Jurkat, Clone E6-1 (cell line): Measurements from ENCODE around the gene OR51F1. TPM values are rescaled to one million over a fixed set of nuclear protein-coding genes. Genes with fewer than 3 reads are reported as not detected.
"Not testable (repeated sequence)": the region's sequence is repeated elsewhere in the genome, so short reads cannot be mapped to it uniquely, and the experiment has no call there.

Experiments
- DNase-seq: peaks from one replicate; pipeline ENCODE4 v3.0.0-alpha.2; 2011; ENCODE audit warnings: low read depth, low spot score
- H3K4me3 ChIP-seq: 2 replicates; pipeline ENCODE4 v1.5.1; 2011; ENCODE audit warnings: mild to moderate bottlenecking, low read length, control low read depth, moderate library complexity
- polyA plus RNA-seq: library from polyadenylated mRNA; unstranded; fragments of >200 nt; gene quantifications from one replicate; pipeline ENCODE4 v1.2.1, GENCODE V29; 2012; ENCODE audit warnings: missing spikeins; ENCODE audit not compliant: insufficient read length, insufficient read depth

The OR51F1 gene, protein sequence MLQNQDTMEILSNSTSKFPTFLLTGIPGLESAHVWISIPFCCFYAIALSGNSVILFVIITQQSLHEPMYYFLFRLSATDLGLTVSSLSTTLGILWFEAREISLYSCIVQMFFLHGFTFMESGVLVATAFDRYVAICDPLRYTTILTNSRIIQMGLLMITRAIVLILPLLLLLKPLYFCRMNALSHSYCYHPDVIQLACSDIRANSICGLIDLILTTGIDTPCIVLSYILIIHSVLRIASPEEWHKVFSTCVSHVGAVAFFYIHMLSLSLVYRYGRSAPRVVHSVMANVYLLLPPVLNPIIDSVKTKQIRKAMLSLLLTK
- not detected for polyA plus RNA-seq

DNA sequence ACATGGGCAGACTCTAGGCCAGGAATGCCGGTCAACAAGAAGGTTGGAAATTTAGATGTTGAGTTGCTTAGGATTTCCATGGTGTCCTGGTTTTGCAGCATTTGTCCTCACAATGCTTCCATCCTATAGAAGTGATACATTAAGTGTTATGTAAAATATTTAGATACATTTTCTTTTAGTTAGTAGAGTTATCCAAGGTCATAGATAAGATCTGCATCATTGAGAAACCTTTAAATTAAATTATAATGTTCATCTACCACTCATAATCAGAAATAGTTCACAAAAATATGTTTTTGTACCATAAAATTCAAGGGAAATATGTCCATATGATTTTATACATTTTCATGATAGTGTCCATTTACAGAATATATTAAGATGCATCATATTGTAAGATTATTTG, at the start of gene OR51F1:
Gene OR51F1 (minus strand): TSS at position 101 of the 400 bp plus-strand sequence. CDS start 0 bp downstream, at position 101.
- no peak within 1 kb of the TSS for H3K4me3 ChIP-seq

DNA sequence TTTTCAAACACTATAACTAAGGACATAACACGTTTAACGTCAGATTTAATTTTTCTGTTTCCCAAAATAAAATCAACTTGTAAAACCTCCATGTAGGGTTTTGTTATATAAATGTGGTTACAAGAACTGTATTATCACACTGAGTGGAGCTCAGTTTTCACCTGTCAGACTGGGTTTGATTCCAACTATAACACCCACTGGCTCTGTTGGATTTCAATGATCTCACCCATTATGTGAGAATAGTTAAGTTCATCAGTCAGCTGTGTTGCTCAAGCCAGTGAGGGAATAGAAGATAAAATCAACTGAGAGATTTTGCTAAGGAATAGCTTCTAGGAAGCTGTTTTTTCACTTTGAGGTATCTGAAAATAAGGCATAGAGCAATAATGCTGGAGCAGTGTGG, 39.5 kb upstream of the OR51F1 start:
- no peak for DNase-seq
- no peak overlapping the region for H3K4me3 ChIP-seq

More for the DNA sequence above, at the start of gene OR51F1:
- no peak for DNase-seq

DNA sequence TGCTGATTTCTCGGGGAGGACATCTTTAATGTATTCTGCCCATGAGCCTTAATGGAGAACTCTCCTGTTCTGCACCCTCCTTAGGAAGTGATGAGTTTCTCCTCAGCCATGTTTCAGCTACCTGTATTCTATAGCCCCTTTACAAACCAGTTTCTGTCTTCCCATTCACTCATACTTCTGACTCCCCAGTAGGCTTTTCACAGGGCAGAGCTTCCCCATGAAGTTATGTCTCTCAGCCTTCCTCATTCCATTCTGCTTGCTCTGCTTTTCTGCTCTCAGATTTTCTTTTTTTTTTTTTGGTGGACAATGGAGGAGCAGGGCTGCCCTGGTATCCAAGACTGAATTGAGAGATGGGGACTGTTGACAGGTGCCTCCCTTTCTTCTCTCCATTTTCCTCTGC, 38.7 kb upstream of the OR51F1 start:
- H3K4me3 ChIP-seq, result no peak overlapping the region
- no peak for DNase-seq

DNA sequence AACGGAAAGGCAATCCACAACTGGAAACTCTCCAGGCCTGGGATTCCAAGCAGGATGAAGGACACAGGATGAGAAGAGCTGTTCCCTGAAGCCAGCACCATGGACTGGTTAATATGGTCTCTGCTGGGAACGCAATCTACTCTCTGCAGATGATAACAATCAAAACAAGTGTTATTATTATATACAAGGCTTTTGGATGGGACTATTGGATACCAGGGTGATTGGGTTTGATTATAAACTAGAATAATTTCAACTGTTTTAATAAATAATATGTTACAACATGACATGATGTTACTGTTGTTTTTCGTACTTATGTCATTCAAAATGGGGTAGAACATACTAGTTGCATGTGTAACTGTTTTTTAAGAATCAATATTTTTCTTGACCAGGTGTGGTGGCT, 34.5 kb upstream of the OR51F1 start, which contains the start of gene OR52R1:
Gene OR52R1 (minus strand): TSS at position 101 of the 400 bp plus-strand sequence. CDS start 0 bp downstream, at position 101.
- H3K4me3 ChIP-seq, result no peak within 1 kb of the TSS
- DNase-seq, result no peak

DNA sequence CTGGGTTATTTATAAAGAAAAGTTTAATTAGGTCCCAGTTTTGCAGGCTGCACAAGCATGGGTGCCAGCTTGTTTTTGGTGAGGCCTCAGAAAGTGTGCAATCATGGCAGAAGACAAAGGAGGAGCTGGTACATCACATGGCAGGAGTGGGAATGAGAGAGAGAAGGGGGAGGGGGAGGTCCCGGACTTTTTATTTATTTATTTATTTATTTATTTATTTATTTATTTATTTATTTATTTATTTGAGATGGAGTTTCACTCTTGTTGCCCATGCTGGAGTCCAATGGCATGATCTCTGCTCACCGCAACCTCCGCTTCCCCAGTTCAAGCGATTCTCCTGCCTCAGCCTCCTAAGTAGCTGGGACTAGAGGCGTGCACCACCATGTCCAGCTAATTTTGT, 31.6 kb upstream of the OR51F1 start:
- not testable (repeated sequence) for DNase-seq, H3K4me3 ChIP-seq

DNA sequence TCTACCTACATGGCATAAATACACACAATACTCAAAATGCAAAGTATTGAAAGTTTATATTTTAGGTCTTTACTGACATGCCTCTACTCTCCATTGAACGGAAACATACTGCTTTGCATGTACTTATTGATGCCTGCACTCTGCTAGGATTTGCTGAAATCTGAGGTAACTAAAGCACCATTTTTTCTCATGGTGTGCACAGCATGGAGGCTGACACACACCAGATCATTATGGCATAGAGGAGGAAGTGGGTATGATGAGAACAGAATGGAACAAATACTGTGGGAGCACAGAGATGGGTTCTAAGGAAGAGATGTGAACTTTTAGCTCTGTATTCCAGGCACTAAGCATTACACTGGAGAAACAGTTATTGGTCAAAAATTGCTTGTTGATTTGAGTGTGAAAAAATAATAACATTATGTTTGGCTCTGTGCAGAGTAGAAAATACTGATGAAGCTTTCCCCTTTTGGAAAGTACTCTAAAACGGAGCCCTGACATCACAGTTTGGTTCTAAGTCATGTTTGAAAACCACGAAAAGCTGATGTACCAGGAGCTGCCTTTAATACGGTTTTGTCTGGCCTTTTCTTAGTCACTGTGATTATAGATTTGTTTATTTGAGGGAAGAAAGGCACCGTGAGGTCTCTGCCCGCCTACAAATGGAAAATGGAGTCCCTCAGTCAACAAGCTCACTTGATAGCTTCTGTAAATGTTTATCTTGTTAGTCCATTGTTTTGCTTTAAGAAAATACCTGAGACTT, 28.9 kb upstream of the OR51F1 start:
- DNase-seq, result no peak
- no peak overlapping the region for H3K4me3 ChIP-seq

DNA sequence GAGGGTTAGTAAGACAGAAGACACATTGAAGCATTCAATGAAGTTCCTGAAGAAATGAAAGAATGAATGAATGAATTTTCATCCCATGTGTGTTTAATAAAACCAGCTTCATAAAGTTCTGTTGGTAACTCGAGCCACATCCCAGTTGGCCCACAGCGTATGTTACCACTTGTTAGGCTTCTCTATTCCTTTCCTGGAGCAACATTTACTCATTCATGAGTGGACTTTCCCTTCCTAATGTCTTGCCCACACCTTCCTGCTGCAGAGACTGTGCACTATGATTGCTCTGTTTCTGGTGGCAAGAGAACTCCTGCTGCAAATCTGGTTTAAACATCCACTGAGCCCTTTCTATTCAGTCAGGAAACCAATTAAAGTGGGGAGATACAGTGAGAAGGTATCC, 27.5 kb upstream of the OR51F1 start:
- no peak overlapping the region for H3K4me3 ChIP-seq
- no peak for DNase-seq

DNA sequence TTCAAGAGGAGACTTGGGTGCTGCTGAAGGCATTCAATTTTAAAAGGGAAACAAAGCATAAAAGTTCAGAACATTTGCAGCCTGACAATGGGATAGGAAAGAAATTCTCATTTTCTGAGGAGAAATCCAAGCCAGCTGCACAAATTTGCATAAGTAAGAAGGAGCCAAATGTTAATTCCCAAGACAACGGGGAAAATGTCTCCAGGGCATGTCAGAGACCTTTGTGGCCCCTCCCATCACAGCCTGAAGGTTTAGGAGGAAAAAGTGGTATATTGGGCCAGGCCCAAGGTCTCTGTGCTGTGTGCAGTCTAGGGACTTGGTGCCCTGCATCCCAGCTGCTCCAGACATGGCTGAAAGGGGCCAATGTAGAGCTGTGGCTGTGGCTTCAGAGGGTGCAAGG, 12.7 kb upstream of the OR51F1 start:
- H3K4me3 ChIP-seq, result no peak overlapping the region
- DNase-seq, result no peak

DNA sequence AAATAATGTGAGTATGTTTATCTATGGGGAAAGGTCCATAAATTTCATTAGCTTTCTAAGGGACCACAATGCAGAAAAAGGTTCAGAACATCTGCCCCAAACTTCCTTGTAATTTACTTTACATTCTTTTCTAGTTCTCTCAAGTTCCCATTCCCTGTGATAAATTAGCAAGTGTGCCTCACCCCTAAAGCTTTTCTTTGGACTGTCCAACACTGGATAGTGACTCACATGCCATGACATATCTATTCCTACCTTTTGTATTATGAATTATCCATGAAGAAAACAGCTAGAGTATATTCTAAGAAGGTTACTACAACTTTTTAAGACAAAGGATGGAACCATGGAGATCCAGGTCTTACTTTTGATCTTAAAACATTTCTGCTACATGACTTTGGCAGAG, 1.6 kb downstream of the OR51F1 start:
- H3K4me3 ChIP-seq, result no peak overlapping the region
- no peak for DNase-seq

DNA sequence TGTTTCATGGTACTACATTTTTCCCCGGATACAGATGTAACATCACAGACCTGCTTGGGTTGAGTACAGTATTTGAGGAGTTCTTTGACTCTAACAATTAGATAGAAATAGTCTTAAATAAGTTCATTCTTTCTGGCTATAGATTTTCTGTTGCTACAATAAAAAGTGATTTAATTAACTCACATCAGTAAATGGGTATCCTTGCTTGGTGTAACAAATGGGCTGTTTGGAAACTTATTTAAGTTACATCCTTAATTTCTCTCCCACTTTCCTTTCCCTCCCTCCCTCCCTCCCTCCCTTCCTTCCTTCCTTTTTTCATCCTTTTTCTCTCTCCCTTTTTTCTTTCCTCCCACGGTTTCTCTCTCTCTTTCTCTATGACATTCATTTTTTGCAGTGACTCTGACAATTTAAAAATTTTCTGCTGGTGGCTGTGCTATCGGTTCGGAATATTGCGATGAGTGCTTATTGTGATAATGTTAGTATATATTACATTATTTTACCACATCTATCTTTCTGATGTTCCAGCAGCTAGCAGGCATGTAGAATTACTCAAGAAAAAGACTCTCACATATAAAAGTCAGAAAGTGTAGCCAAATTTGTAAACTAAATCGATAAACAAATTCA, 3.2 kb downstream of the OR51F1 start:
- DNase-seq, result no peak

DNA sequence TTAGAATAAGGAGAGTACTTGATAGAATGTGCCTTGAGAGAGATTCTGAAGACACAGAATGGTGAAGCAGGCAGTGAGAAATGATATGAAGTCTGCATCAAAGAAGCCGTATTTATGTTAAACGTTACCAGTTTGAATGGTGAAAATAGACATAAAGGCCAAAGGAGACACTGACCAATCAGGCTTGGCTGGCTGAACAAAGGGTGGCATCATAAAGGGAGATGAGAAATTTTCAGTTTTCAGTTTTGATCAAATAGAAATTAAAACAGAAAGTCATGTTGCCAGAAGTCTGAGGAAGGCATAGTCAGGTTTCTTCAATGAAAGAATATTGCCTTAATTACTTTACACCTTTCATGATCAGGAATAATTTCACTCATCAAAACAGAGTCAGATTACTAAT, 6.6 kb downstream of the OR51F1 start:
- H3K4me3 ChIP-seq, result no peak overlapping the region
- no peak for DNase-seq

More for the DNA sequence above, 3.2 kb downstream of the OR51F1 start:
- no peak overlapping the region for H3K4me3 ChIP-seq

DNA sequence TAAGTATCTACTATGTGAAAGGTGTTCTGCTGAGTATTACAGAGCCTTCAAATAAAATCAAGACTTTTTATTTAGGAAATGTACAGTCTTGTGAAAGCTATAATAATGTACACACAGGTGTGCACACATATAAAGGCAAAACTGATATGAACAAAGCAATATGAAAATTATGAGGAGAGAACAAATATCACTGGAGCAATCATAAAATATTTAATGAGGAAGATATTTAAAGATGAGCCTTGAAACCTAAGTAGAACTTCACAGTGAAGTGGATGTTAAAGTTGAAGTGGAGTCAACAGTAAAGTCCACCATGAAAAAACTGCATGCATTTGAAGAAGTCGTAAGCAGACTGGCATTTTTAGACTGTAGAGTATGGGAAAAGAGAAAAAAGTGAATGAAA, 18.5 kb downstream of the OR51F1 start:
- H3K4me3 ChIP-seq, result no peak overlapping the region
- DNase-seq, result no peak

DNA sequence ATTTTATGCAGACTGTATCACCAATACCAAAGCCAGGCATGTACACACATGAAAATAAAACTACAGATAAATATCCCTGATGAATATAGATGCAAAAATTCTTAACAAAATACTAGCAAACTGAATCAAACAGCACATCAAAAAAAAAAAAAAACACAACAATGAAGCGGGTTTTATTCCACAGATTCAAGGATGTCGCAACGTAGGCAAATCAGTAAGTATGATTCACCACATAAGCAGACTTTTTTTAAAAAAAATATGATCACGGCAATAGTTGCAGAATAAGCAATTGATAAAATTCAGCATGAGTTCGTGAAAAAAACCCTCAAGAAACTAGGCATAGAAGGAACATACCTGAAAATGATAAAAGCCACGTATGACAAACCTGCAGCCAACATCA, 21.3 kb downstream of the OR51F1 start:
- H3K4me3 ChIP-seq, result no peak overlapping the region
- DNase-seq, result no peak

DNA sequence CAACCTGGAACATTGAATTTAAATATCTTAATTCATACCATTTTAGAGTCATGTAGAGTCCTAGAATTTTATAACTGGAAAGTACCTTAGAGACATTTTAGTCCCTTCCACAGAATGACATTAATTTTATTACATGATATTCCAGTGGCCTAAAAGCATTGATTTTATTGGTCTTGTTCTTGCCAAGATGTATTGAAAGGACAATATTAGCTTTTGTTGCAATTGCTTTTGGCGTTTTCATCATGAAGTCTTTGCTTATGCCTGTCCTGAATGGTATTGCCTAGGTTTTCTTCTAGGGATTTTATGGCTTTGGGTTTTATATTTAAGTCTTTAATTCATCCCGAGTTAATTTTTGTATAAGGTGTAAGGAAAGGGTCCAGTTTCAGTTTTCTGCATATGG, 29.0 kb downstream of the OR51F1 start:
- DNase-seq, result no peak
- H3K4me3 ChIP-seq, result no peak overlapping the region

DNA sequence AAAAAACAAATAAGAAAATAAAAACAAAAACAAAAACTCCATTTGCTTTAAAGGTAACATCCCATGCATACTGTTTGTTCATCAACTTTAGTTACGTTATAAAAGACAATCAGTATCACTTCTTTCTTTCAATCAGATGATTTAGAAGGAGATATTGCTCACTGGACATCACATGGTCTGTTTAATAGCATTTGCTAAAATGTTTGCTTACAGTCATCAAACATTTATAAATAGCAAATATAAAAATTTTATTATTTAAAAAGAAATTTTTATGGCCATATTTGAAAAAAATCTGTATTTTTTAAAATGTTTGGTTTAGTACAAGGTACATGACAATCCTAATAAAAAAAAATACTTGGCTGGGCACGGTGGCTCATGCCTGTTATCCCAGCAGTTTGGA, 42.6 kb downstream of the OR51F1 start:
- DNase-seq, result no peak
- no peak overlapping the region for H3K4me3 ChIP-seq

DNA sequence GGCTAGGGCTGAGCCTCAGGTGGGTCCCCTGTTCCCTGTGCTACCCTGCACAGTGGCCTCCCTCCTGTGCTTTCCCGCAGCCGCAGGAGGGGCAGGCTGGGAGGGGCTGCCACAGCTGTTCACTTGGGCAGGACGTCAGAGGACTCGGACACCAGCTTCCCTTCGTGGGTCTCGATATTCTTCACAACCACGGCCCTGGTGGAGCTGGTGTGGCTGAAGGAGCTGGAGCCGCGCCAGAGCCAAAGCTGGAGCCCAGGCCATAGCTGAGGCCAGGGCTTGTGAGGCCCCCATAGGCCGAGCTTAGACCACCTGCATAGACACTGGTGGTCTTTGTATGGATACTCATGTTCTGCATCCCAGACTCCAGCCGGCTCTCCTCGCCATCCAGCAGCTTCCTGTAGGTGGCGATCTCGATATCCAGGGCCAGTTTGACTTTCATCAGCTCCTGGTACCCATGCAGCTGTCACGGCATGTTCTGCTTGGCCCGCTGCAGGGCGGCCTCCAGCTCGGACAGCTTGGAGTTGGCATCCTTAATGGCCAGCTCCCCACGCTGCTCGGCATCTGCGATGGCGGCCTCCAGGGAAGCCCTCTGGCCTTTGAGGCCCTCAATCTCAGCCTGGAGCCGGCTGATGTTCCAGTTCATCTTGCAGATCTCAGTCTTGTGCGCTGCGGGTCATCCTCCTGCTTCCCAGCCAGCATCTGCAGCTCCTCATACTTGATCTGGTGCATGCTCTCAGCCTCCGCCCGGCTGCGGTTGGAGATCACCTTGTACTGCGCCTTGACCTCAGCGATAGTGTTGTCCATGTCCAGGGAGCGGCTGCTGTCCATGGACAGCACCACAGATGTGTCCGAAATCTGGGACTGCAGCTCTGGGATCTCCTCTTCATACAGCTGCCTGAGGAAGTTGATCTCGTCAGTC, 46.9 kb downstream of the OR51F1 start:
- DNase-seq, H3K4me3 ChIP-seq: not testable (repeated sequence)
